Common myeloid progenitor, CD34-positive (primary cell): ENCODE measurements around the gene GRAPL.
"Not testable (repeated sequence)": the region's sequence is repeated elsewhere in the genome, so short reads cannot be mapped to it uniquely, and the experiment has no call there.

ENCODE experiments used
- CTCF ChIA-PET: fragments of 350-600 bp; sonication (Branson Sonifier 250); formaldehyde crosslinking; loops from one replicate; lab custom pipeline; 2021; ENCODE audit warnings: antibody characterized with exemption; lab: Charles Lee
- POLR2A ChIA-PET: fragments of 350-600 bp; sonication (Branson Sonifier 250); formaldehyde crosslinking; loops from one replicate; lab custom pipeline; 2021; ENCODE audit warnings: antibody characterized with exemption; lab: Charles Lee
- DNase-seq, 3 donors: peaks; one replicate each; pipeline versions ENCODE4 v3.0.0 to v3.0.0-alpha.2; 2013
- H3K27ac ChIP-seq, 2 experiments: 1 replicate in 1 of 2; 2 replicates in 1 of 2; pipeline ENCODE4 v1.7.0; 2013; ENCODE audit warnings: inconsistent platforms in 2 of 2, low read length in 2 of 2, mild to moderate bottlenecking in 2 of 2, low read depth in 1 of 2, moderate library complexity in 1 of 2; ENCODE audit not compliant: severe bottlenecking in 2 of 2, insufficient read depth in 1 of 2, poor library complexity in 1 of 2
- H3K27me3 ChIP-seq, 5 experiments: replicated peaks in 2 of 5; 1 replicate in 3 of 5; 2 replicates in 2 of 5; pipeline versions ENCODE4 v1.6.1 to v1.7.0; 2013; ENCODE audit warnings: low read length in 4 of 5, mild to moderate bottlenecking in 2 of 5, moderate library complexity in 2 of 5, inconsistent platforms in 1 of 5; ENCODE audit not compliant: insufficient read depth in 5 of 5, control insufficient read depth in 4 of 5
- H3K36me3 ChIP-seq, 4 experiments: 1 replicate in 2 of 4; 2 replicates in 2 of 4; pipeline versions ENCODE4 v1.6.1 to v1.7.0; 2013; ENCODE audit warnings: low read length in 3 of 4, control low read depth in 1 of 4, mild to moderate bottlenecking in 1 of 4; ENCODE audit not compliant: control insufficient read depth in 4 of 4, insufficient read depth in 4 of 4
- H3K4me1 ChIP-seq, 4 experiments: 1 replicate in 3 of 4; 2 replicates in 1 of 4; pipeline versions ENCODE4 v1.6.1 to v1.7.1; 2013; ENCODE audit warnings: low read length in 3 of 4, mild to moderate bottlenecking in 3 of 4, control low read depth in 1 of 4, inconsistent platforms in 1 of 4, moderate library complexity in 1 of 4; ENCODE audit not compliant: control insufficient read depth in 4 of 4, insufficient read depth in 4 of 4; ENCODE audit errors: control extremely low read depth in 1 of 4
- H3K4me3 ChIP-seq, 7 experiments: 1 replicate in 4 of 7; 2 replicates in 3 of 7; pipeline versions ENCODE4 v1.5.1 to v1.7.0; 2013; ENCODE audit warnings: mild to moderate bottlenecking in 7 of 7, low read length in 6 of 7, moderate library complexity in 6 of 7, inconsistent platforms in 2 of 7, low read depth in 2 of 7, control low read depth in 1 of 7; ENCODE audit not compliant: insufficient read depth in 4 of 7, control insufficient read depth in 1 of 7; ENCODE audit errors: extremely low read depth in 1 of 7
- H3K9me3 ChIP-seq, 5 experiments: 1 replicate in 4 of 5; 2 replicates in 1 of 5; pipeline versions ENCODE4 v1.6.1 to v1.7.1; 2013; ENCODE audit warnings: low read length in 4 of 5, mild to moderate bottlenecking in 2 of 5, inconsistent platforms in 1 of 5, low read depth in 1 of 5, moderate library complexity in 1 of 5; ENCODE audit not compliant: control insufficient read depth in 4 of 5, insufficient read depth in 2 of 5; ENCODE audit errors: control extremely low read depth in 1 of 5
- WGBS: methylation state at CpG from one replicate; pipeline ENCODE4 v1.1.5; 2013; ENCODE audit not compliant: insufficient coverage; 5-methylcytosine and 5-hydroxymethylcytosine counted together

The GRAPL gene

DNA sequence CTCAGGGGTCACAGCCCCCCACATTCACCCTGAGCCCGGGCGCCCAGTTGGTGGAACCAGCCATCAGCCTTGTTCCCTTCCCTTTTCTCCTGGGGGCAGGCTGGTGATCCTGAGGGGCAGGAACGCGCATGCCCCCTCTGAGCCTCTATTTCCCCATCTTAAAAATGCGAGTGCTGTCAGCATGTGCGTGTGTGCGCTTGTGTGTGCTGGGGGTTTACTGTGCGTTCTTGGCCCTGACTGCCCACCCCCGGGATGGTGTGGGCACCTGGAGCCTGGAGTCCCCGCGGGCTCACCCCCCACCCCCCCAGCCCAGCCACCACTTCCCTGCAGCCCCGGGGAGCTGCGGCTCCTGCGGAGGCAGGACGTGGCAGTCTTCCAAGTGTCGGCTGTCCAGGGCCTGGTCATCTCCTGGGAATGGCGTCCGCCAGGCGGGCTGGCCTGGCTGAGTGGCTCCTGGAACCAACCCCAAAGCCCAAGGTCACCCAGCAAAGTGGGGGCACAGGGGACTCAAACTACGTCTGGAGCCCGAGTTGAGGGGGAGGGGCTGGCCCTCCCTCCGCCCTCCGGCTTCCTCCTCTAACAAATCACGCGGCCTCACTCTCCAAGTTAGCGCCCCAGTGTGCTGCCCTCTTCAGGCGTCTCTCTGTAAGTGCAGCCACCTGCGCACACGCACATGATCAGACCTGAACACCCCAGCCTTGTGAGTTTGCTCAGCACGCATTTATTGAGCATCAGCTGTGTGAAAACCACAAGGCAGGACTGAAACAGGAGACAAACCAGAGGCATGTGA is 14.2 kb downstream of the GRAPL start:
- POLR2A ChIA-PET, H3K36me3 ChIP-seq, CTCF ChIA-PET, DNase-seq, H3K9me3 ChIP-seq, H3K27me3 ChIP-seq, H3K4me3 ChIP-seq, H3K4me1 ChIP-seq, H3K27ac ChIP-seq: not testable (repeated sequence)
- no CpG with 5 or more reads among the region's 30 CpGs for WGBS

DNA sequence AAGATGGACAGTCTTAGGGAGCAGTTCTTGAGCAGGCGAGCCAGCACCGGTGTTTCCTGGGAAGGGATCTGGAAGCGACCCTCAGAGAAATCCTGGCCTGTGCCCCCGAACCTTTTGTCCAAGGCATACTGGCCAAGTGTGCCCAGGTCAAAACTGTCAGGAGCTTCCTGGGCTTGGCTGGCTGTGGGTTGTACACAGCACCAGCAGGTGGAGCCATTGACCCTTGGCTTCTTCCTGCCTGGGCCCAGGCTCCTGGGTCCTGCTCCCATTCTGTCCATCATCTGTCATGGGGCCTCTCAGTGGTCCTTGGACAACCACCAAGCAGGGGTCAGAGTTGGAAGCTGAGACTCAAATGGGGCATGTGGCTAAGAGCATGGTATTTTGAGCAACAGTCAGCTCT is 15.0 kb downstream of the GRAPL start:
- no CpG with 5 or more reads among the region's 4 CpGs for WGBS
- H3K27me3 ChIP-seq, H3K27ac ChIP-seq, H3K4me3 ChIP-seq, POLR2A ChIA-PET, H3K36me3 ChIP-seq, H3K4me1 ChIP-seq, H3K9me3 ChIP-seq, DNase-seq, CTCF ChIA-PET: not testable (repeated sequence)

DNA sequence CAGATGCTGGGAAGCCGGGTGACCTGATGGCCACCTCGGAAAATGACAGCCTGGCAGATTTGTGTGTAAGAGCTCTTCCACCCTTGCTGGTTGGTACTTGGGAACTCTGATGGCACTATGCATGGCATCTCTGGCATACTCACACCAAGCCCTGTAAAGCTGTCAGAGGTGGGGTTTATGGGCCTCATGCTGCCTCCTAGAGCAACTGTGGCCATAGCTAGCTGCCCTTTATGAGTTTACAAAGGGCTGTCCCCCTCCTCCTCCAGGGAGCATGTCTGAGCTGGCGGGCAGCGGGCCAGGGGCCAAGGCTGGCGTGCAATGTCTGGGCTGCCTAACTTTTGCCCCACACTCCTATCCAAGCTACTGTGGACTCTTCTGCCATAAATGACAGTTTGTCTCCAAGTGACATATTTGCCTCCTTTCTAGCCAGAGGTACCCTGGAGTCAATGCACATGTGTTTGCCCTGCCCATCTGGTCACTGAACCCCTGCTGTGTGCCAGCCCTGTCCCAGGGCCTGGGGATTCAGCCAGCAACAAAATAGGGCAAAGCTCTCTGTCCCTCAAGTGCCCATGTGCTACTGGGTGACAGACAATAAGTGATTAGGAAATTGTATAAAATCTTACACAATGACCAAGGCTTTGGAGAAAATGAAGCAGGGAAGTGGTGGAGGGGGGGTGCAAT is 15.8 kb downstream of the GRAPL start:
- WGBS, result no CpG with 5 or more reads among the region's 5 CpGs
- H3K36me3 ChIP-seq, H3K9me3 ChIP-seq, H3K27ac ChIP-seq, POLR2A ChIA-PET, H3K4me3 ChIP-seq, CTCF ChIA-PET, H3K27me3 ChIP-seq, DNase-seq, H3K4me1 ChIP-seq: not testable (repeated sequence)

DNA sequence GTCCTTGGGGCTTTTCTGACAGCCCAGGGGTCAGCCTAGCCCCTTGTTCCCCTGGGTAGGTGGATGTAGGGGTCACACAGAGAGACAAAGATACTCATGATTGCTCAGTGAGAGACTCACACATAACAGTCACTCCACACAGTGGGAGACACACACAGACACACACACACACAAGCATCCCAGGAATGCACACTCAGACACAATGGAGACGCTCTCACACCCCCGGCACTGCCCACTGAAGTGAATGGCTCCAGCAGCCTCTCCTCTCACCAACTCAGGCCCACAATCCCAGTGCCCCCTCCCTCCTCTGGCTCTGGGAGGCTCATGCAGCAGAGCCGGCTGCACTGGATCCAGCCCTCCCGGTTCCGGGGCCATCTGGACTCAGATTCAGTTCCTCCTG is 17.0 kb downstream of the GRAPL start:
- no CpG with 5 or more reads among the region's 5 CpGs for WGBS
- DNase-seq, H3K27me3 ChIP-seq, H3K4me1 ChIP-seq, POLR2A ChIA-PET, H3K4me3 ChIP-seq, CTCF ChIA-PET, H3K27ac ChIP-seq, H3K9me3 ChIP-seq, H3K36me3 ChIP-seq: not testable (repeated sequence)

DNA sequence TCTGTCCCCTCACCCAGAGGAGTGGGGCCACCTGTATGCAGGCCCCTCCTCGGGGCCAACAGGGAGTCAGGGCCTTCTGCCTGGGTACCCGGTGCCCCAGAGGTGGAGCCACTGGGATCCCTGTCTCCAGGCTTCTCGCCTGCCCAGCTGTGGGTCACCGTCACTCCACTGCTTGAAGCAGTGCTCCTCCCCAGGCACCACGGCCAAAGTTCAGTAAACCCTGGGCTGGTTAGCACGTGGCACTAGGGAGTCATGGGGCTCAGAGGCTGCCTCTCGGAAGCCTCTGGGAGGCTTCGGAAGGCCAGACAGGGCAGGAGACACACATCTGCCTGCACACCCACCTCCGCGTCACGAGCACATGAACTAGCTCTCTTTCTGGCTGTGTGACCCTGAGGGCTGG is 18.1 kb downstream of the GRAPL start:
- H3K9me3 ChIP-seq, DNase-seq, H3K27me3 ChIP-seq, H3K4me1 ChIP-seq, POLR2A ChIA-PET, H3K4me3 ChIP-seq, CTCF ChIA-PET, H3K36me3 ChIP-seq, H3K27ac ChIP-seq: not testable (repeated sequence)
- no CpG with 5 or more reads among the region's 11 CpGs for WGBS

DNA sequence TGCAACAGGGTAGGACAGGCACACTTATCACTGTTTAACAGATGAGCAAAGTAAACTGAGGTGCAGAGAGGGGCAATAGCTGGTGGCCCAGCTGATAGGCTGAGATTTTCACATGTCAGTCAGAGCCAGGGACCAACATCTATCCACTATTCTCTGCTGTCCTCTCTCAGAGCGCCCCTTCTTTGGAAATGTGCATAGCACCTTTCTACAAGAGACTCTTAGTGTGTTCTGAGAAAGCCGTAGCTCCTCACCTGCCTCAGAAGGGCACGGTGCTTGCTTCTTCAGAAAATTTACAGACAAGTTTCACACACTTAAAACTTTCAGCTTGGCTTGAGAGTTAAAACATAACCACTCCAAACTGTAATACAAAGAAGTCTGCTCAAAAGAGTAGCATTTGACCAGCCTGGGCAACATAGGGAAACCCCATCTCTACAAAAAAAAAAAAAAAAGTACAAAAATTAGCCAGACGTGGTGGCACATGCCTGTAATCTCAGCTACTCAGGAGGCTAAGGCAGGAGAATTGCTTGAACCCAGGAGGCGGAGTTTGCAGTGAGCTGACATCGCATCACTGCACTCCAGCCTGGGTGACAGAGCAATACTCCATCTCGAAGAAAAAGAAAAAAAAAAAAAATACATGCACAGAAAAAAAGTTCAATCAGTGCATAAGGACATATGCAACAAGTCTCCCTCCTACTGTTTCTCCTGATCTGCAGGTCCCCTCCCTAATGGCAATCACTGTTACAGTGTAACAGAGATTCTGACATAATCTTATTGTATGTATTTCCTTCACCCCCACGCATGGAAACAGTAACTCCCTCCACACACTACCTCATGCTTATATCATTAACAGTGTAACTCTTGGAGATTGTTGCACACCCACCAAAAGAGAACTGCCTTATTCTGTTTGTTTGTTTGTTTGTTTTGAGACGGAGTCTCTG is 23.6 kb downstream of the GRAPL start:
- H3K36me3 ChIP-seq, H3K27ac ChIP-seq, H3K4me1 ChIP-seq, CTCF ChIA-PET, DNase-seq, H3K27me3 ChIP-seq, POLR2A ChIA-PET, H3K4me3 ChIP-seq, H3K9me3 ChIP-seq: not testable (repeated sequence)
- no CpG with 5 or more reads among the region's 9 CpGs for WGBS

DNA sequence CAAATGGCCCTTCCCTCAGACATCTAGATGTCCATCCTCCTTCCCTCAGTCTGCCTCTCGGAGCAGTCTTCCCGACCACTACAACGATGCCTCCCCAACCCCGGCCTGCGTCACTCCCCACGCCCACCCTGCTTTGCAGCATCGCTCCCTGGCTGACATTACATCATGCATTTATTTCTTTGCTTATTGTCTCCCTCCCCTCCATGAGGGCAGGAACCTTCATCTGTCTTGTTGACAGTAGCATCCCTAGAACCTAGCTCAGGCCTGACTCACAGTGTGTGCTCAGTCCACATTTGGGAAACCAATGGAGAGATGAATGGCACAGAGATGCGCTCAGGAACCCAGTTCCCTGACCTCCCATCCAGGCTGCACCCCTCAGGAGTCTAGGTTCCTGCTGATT is 30.2 kb downstream of the GRAPL start:
- WGBS, result no CpG with 5 or more reads among the region's 8 CpGs
- H3K27me3 ChIP-seq, H3K4me1 ChIP-seq, H3K36me3 ChIP-seq, H3K4me3 ChIP-seq, H3K9me3 ChIP-seq, H3K27ac ChIP-seq, CTCF ChIA-PET, POLR2A ChIA-PET, DNase-seq: not testable (repeated sequence)
